AG04449 (cell line): ENCODE results near the gene DYRK2.

Source experiments
- CTCF ChIA-PET: fragments of 350-600 bp; formaldehyde crosslinking; extraction: SDS; loops from one replicate; lab custom pipeline; 2021; ENCODE audit warnings: antibody characterized with exemption; lab: Yijun Ruan, JAX
- POLR2A ChIA-PET: fragments of 400-600, 350-600 bp; formaldehyde crosslinking; extraction: SDS; loops from one replicate; lab custom pipeline; 2020; ENCODE audit warnings: antibody characterized with exemption, inconsistent platforms; lab: Yijun Ruan, JAX
- DNase-seq: peaks from one replicate; pipeline ENCODE4 v3.0.0-alpha.2; 2010; ENCODE audit warnings: low read depth, low spot score
- H3K4me3 ChIP-seq: 2 replicates; pipeline ENCODE4 v1.5.1; 2011; ENCODE audit warnings: low read depth, mild to moderate bottlenecking, control low read depth, low read length
- CTCF ChIP-seq: IDR thresholded peaks from one replicate; pipeline ENCODE4 v1.5.1; 2011; ENCODE audit warnings: mild to moderate bottlenecking, moderate library complexity, low read length, control low read depth, inconsistent platforms; ENCODE audit not compliant: insufficient read depth; ENCODE audit errors: missing control alignments

The DYRK2 gene

GRCh38 chr12:67704071-67704470, 55.5 kb downstream of the DYRK2 start:
- no peak for DNase-seq
- no peak overlapping the region for H3K4me3 ChIP-seq
- TF ChIP-seq CTCF, result no peak
- CTCF ChIA-PET, result interaction anchor here (1.4 kb wide), 1 partner anchor 51 kb away, joined by 3 read pairs; no protein-coding TSS in a partner anchor
- POLR2A ChIA-PET, result no interaction called here

- peak; percentile 84 for DNase-seq
- CTCF ChIA-PET, result interaction anchor here (1.0 kb wide), 1 partner anchor 350 kb away, joined by 3 read pairs; no protein-coding TSS in a partner anchor
- POLR2A ChIA-PET, result interaction anchor here (0.5 to 1.9 kb wide), 8 partner anchors 11 to 276 kb away, joined by 3 to 7 read pairs (median 4); no protein-coding TSS in a partner anchor
- TF ChIP-seq CTCF, result no peak
- H3K4me3 ChIP-seq, result no peak overlapping the region
Measured at GRCh38 chr12:67705394-67706370, 57.1 kb downstream of the DYRK2 start.

GRCh38 chr12:67709367-67709954, 60.9 kb downstream of the DYRK2 start:
- no peak for TF ChIP-seq CTCF
- no peak overlapping the region for H3K4me3 ChIP-seq
- no peak for DNase-seq
- POLR2A ChIA-PET, result no interaction called here
- CTCF ChIA-PET, result interaction anchor here (1.0 kb wide), 1 partner anchor 237 kb away, joined by 4 read pairs; no protein-coding TSS in a partner anchor

- DNase-seq, result no peak
- no peak overlapping the region for H3K4me3 ChIP-seq
- POLR2A ChIA-PET, result no interaction called here
- CTCF ChIA-PET, result interaction anchor here (1.0 kb wide), 1 partner anchor 236 kb away, joined by 4 read pairs; no protein-coding TSS in a partner anchor
- TF ChIP-seq CTCF, result no peak
Measured at GRCh38 chr12:67710582-67710981, 62.0 kb downstream of the DYRK2 start.

- H3K4me3 ChIP-seq, result no peak overlapping the region
- DNase-seq, result no peak
- CTCF ChIA-PET, result interaction anchor here (1.6 kb wide), 1 partner anchor 59 kb away, joined by 3 read pairs; no protein-coding TSS in a partner anchor
- TF ChIP-seq CTCF, result no peak
- POLR2A ChIA-PET, result no interaction called here
Measured at GRCh38 chr12:67712011-67712410, 63.5 kb downstream of the DYRK2 start.
